Non-pigmented ciliary epithelial cell (primary cell): Measurements from ENCODE around the gene TBX1.

Source experiments
- DNase-seq: peaks from one replicate; pipeline ENCODE4 v3.0.0-alpha.2; 2010; ENCODE audit warnings: low read depth

TBX1 gene

GRCh38 chr22:19800306-19800705 is 39.7 kb downstream of the TBX1 start:
- no peak for DNase-seq

- peak; percentile 6 for DNase-seq
Measured at GRCh38 chr22:19800761-19801244, 40.2 kb downstream of the TBX1 start.

DNA sequence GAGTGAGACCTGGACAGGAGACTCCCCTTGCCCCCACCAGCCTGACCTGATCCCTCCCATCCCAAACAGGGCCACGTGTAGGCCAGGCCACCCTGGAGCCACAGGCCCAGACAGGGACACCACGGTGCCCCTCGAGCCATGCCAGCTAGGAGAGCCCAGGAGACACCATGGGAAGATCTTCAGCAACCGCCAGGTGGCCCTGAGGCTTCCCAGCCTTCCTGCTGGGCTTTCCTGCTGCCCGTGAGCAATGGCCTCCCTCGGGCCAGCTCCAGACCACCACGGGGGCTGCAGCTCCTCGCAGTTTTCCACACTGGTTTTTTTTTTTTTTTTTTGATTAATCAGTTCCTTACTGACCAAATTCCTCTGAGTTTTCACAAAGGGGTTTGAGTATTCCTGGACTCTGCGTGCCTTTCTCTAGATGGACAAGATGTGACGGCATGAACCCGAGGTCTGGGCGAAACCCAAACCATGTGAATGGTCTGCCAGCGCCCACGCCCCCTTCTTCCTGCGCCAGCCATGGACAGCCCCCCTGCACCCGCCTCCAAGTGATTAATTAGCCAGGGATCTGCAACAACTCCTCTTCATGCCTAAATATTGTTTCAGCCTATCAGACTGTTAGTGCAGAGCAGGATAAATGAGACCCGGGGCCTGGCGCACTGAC is 40.9 kb downstream of the TBX1 start:
- DNase-seq: no peak

GRCh38 chr22:19802001-19802893 is 41.7 kb downstream of the TBX1 start:
- no peak for DNase-seq

- DNase-seq: no peak
Measured at GRCh38 chr22:19802894-19803735, 42.5 kb downstream of the TBX1 start.

DNA sequence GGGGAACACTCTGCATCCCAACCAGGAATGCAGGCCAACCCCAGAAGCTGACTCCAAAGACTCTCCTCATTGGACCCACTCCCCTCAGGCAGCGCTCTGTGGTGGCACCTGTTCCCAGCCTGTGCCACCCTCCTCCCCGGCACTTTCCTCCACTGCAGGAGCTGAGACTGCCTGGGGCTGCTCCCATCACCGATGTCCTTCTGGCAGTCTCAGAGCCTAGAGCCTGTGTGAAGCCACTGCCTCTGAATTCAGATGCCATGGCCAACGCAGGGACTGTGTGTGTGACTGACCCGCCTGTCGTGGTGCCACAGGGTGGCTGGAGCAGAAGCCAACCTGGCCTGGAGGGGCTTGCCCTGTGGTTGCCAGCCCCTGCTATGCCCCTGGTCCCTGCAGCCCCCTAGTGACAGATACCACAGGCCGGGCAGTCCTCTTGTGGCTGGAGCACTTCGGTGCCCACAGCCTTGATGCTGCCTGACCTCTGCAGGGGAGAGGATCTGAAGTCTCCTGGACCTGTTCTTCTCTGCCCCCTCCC is 43.2 kb downstream of the TBX1 start:
- no peak for DNase-seq

GRCh38 chr22:19805821-19806212 is 45.2 kb downstream of the TBX1 start:
- no peak for DNase-seq

- DNase-seq: no peak
Measured at GRCh38 chr22:19806213-19807160, 45.9 kb downstream of the TBX1 start.

- no peak for DNase-seq
Measured at GRCh38 chr22:19807161-19807913, 46.8 kb downstream of the TBX1 start.

DNA sequence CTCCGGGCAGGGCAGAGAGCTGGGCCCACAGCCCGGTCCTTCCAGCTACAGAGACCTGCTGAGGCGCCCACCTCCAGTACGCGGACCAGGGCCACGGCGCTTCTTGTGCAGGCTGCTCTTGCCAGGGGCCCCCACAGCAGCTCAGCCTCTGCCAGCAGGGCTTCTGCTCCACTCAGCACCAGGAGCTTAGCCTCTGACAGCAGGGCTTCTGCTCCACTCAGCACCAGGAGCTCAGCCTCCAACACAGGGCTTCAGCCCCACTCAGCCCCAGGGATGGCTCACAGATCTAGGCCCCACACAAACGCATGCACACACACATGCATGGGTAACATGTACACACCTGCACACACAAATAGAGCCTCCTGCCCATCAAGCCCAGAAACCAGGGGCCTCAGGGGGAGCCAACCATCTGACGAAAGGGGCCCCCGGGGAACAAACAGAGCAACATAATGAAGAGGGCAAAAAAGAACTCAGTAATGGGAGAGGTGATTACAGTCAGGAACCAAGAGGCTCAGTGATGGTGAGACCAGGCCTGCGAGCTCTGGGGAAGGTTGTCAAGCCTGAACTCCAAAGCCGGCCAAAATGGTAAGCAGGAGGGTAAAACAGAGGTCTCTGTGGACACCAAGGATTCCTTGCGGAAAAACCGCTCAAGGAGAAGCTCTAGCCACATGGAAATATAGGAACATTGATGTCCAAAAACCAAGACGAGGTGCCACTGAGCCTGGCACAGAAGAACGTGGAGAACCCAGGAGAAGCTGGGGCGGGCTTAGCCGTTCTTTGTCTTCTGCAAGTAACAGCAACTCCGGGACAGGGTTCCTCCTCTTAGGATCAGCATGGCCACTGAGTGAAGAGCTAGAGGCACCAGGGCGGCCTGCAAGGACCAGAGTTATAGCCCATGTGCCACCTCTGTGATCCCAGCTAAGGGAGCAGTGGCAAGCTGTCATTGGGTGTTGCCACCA is 47.6 kb downstream of the TBX1 start:
- DNase-seq: no peak

DNA sequence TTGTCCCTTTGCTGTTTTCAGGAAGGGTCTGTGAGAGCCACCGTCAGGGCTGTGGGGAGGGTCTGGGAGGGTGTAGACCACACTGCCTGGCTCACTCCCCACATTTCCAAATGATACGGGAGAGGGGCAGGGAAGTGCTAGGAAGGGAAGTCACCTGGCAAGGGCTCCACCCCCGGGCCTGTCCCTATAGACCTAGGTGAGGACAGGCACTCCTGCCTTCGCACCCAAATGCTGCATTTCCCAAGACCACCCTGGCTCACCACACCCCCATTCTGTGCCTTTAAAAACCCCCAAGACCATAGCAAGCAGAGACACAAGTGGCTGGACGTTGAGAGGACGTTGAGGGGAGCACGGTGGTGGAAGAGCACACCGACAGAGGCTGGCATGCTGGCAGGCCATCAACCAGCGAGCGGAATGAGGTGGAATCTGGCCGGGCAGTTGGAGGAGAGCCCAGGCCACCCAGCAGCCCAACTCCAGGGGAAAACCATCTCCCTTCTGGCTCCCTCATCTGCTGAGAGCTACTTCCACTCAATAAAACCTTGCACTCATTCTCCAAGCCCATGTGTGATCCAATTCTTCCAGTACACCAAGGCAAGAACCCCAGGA is 48.4 kb downstream of the TBX1 start:
- no peak for DNase-seq

GRCh38 chr22:19809741-19810140 is 49.2 kb downstream of the TBX1 start:
- DNase-seq: no peak

GRCh38 chr22:19810381-19811201 is 50.0 kb downstream of the TBX1 start:
- DNase-seq: peak; percentile 31

DNA sequence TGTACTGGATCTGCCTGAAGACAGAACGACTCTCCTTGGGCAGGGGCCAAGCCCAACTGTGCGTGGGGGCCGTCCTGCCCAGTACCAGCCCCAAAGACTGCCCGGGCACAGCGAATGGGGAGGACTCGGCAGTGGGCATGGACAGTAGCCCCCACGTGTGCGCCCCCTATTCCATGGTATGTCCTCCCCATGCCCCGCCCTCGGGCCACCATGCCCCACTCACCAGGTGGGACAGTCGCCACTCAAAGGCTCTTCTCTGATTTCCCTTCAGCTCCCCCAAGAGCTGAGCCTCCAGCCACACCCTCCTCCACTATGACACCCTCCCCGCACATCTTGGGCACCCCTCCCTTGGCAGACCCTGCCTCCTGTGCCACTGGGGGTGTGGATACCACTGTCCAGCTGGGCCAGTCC is 50.6 kb downstream of the TBX1 start:
- no peak for DNase-seq

DNA sequence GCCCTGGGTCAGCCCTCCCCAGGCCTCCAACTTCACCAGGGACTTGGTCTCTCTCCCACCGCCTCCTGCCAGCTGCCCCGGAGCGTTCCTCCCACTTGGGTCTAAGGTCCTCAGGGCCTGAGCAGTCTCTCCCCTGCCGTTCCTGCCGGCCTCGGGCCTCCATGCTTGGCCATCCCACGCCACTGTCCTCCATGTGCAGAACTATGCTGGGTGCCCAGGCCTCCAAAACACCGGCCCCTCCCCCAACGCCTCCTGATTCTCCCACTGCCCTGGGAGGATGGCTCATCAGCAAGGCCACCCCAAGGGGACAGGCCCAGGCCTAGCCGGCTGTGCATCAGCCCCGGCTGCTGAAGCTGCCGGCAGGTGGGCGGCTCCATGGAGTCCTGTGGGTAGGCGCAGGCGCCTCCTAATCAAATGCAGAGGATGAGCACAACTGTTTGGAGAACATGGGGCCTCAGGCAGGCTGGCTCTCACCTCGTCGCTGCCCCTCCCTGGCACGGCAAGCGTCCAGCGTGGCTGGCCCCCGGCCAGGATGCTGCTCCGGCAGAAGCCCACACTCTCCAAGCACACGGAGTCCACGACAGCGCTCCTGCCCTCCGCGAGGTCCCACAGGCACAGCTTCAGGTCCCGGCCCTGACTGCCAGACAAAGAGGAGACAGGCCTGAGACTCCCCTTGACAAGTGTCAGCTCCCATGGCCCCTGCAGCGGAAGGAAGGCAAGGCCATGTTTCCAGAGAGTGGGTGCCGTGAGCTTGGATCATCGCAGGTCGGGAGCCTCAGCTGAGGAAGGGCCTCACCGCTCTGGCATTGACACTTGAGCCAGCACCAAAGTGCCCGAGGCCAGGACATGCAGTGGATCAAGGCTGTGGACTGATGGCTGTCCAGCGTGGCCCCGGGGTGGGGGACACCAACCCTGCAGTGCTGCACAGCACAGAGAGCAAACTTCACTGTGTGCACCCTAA is 51.5 kb downstream of the TBX1 start:
- DNase-seq: no peak

GRCh38 chr22:19812910-19813309 is 52.3 kb downstream of the TBX1 start:
- no peak for DNase-seq

- no peak for DNase-seq
Measured at GRCh38 chr22:19814428-19814827, 53.9 kb downstream of the TBX1 start.
